ACHN (cell line): Measurements from ENCODE around the gene ITGA6.

Experiments
- DNase-seq: peaks from one replicate; pipeline ENCODE4 v3.0.0-alpha.2; 2015
- in situ Hi-C: cut with HindIII; loops from 2 replicates; pipeline ENCODE4 v1.10.0; 2017; ENCODE audit warnings: low sequenced_read_pairs, low pct_ligation_motif_present, low pct_unique_long_range_greater_than_20kb

Gene ITGA6

DNA sequence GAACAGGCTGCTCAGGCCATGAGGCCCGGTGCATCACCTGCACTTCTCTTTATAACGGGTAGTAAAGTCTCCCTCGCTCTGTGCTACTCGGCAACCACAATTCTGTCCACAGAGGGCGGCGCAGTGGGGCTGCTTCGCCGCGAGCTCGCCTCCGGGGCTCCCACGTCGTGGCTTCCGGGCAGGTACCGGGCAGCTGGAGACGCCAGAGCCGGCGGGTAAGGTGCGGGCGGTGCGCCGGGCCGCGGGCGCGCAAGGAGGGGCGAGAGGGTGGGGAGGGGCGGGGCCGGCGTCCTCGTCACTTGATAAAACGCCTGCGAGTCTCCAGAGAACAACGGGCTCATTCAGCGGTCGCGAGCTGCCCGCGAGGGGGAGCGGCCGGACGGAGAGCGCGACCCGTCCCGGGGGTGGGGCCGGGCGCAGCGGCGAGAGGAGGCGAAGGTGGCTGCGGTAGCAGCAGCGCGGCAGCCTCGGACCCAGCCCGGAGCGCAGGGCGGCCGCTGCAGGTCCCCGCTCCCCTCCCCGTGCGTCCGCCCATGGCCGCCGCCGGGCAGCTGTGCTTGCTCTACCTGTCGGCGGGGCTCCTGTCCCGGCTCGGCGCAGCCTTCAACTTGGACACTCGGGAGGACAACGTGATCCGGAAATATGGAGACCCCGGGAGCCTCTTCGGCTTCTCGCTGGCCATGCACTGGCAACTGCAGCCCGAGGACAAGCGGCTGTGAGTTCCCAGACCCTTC is at the start of gene ITGA6:
ITGA6 (plus strand) TSS at position 331 of the 734 bp plus-strand sequence.
- DNase-seq, result peak; percentile 81
- in situ Hi-C loops, result no loop called here

DNA sequence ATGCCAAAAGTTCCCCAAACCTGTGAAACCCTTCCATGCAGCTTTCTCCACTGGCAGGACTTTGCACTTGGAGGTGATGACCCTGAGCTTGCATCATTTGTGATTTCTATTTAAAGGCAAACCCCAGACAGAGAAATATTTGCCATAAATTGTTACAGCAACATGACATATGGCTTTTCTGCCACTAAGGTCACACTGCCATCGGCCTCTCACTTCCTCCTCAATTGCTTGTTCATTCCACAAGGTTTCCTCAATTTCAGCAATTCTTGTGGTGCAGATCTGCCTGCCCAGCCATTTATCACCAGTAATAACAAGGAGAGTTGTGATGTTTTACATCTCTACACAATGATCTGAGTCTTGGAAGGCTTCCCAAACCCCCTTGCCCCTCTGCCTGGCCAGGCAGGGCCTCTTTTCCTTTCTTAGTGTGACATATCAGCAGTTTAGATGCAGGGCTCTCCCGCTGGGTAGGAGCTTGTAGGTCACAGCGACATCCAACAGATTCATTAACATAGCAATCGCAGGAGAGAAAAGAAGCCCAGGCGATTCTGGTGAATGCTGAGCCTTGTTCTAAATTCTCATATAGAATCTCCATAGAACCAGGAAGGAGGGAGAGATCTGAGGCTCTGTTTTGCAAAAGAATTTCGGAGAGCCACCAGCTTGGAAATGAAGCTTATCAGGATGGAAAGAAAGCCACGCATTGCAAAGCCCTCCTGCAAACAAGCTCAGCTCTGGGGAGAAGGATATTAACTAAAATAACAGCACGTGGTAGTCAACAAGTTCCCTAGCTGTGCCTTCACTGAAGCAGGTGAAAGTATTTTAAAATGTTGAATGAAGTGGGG is 46.7 kb upstream of the ITGA6 start:
- DNase-seq, result no peak
- in situ Hi-C loops, result no loop called here

DNA sequence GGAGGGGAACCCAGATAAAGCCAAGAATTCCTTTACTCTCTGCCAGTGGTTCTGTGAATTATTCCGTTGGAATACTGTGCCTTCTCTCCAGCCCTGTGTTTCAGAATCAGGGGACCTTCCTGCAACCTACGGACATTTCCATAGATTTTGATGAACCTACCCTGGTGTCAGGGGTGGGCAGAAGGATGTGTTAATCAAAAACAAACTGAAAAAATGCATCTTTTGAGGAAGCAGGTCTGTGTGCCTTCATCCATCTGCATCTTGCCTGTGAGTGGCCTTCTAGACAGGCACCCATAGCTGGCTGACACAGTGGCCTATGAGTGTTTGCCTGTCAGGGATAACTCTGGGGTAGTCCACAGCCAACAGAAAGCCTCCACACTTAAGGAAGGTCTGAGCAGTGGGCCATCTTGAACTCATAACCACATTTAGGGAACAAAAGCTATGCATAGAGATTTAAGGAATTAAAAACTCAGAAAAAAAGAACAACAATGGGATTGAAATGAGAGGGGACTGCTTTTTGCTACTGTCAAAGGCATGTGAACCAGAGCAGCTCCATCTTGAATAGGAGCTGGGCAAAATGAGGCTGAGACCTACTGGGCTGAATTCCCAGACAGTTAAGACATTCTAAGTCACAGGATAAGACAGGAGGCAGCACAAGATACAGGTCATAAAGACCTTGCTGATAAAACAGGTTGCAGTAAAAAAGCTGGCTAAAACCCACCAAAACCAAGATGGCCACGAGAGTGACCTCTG is 45.9 kb upstream of the ITGA6 start:
- in situ Hi-C loops, result no loop called here
- DNase-seq, result no peak

DNA sequence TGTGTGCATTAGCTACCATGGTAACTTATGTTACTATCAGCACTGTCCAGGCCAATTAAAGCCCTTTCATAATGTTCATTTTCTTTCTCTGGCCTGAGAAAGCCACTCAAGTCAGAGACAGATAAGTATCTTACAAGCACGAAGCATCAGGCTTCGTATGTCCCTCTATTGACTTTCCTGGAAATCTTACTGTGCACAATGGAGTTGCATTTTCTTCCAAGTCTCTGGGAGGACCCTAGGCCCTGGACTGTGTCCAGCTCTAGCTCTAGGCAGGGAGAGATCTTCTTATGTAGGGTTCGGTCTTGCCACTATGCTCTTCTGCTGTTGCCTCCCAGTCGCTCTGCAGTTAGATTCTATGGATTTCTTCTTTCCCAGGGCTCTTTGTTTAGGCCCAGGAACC is 40.0 kb upstream of the ITGA6 start:
- no peak for DNase-seq
- in situ Hi-C loops, result no loop called here

DNA sequence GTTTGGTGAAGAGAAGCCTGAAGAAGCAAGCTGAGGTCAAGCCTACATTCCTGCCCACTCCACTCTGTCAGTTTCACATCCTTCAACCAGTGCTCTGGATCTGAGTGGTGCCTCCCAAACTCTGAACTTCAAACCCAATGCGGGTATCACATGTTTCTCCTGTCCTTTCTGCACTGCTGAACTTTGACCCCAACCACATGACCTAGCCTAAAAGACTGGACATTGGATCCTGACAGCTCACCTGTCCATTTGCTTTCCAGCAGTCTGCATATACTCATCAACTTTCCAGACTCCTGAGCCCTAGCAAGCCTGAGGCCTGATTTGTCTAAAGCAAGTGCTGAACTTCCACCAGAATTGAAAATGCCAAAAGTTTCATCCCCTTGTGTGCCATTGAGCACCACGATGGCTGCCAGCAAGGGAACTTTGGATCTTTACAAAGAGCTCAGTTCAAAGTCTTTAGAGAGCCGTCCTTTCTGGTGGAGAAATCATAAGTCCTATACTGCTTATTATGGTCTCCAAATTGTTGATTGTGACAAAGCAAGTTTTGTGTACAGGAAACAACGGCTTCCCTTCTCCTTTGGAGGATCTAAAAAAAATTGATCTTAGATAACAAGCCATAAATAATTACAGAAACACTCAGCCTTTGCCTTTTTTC is 37.6 kb upstream of the ITGA6 start:
- DNase-seq, result no peak
- in situ Hi-C loops, result no loop called here

DNA sequence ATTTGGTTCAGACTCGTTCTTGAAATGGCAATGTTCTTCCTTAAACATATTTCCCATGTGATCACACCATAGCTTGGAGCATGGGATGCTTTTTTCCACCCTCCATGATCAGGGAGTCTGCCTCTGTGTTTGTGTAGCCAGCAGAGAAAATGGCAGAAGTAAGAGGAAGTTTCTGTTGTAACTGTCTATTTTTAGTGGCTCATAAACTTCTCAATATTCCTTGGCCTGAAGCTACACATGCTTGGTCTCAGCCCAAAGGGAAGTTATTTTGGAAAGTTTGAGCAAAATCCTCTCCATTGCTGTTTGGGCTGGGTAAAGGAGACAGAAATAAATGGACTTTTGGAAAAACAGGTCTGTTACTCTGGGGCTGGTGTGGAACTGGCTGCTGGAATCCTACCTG is 33.4 kb upstream of the ITGA6 start:
- in situ Hi-C loops, result no loop called here
- DNase-seq, result no peak

DNA sequence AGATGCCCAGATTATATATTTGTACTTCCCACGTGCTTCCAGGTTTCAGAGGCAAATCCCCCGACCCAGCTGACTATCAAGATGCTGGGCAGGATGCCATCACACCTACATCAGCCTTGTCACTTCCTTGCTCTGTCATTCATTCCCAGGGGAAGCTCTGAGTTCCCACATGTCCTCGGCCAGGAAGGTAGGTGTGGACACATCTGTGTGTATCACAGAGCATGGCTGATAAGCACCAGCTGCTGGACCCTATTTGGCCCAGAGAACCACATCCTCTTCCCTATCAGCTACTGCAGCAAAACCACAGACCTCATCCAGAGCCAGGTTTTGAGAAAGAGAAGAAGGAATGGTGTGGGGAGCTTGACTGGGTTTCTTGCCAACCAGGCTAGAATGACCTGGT is 31.9 kb upstream of the ITGA6 start:
- in situ Hi-C loops, result no loop called here
- no peak for DNase-seq

DNA sequence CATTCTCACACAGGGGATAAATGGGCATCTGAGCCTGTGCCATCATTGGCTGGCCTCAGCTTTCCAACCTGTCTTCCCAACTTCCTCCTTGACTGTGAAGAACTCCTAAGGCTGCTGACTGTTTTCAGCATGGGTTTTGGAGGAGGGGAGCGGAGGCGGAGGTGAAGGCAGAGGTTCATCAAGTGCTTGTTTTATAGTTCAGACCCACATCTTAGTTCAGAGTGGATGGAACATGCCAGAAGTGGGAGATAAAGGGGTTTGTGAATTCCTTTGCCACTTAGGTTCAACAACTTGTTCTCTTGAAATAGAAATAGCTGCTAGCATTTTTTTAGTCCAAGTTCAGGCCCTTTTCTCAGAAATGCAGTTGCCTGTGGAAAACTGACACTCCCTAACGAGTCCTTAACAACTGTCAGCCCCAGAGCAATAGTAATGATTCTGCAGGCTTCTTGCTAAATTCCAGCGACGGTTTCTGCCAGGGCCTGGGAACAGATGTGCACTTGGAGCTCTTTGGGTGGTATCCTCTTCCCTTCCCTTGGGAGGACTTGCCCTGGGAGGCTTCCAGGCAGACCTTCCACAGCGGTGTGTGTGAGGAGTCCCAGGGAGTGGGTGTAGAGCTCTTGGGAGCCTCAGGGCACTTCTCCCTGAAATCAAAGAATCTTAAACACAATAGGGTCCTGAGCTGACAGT is 30.1 kb upstream of the ITGA6 start:
- in situ Hi-C loops, result no loop called here
- no peak for DNase-seq

DNA sequence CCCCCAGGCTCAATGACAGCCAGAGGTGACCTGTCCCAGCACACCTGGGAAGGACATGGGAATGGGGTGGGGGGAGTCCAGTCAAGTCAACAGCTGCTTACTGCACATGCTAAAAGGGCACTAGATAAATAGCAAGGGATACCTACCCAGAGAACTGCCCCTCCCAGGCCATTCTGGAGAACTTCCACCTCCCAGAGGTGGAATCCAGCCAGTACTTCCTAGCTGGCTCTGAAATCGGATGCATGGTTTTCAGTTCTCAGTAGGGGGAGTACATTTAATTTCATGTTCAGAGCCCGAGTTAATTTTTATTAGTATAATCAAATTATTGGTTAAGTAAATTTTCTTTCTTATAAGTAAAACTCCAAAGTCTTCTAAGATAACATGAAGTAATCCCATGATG is 28.9 kb upstream of the ITGA6 start:
- DNase-seq, result no peak
- in situ Hi-C loops, result no loop called here

DNA sequence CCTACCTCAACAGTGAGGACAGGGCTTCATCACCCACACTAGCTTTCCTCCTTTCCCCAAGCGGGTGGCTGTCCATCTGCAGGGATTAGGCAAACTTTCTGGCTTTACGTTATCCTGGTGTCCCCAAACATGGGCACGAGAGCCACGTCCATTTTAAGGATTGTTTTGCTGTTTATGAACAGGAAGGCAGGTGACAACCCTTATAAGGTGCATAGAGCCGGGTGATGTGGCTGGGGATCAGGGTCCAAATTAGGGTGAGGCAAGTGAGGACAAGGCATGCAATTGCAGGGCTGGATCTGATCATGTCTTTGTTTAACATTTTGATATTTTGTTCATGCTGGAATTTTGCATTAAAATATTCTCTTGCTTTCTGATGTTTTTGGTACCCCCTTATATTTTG is 27.6 kb upstream of the ITGA6 start:
- DNase-seq, result no peak
- in situ Hi-C loops, result no loop called here

DNA sequence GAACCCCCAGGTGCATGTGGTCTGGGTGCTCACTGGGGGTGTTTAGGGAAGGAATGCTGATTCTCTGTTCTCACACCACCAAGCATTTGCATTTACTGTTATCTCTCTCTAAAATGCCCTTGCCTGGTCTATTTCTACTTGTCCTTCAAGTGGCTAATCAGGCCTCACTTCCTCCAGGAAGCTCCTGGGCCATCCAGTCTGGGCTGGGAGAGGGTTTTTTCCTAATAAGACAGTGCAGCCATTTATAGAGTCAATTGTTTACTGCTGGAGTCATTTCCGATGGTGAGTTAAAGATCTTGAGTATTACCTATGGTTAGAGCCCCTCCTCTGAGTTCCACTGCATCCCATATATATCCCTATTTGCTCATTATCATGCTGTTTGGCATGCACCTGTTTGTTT is 25.2 kb upstream of the ITGA6 start:
- no peak for DNase-seq
- in situ Hi-C loops, result no loop called here

DNA sequence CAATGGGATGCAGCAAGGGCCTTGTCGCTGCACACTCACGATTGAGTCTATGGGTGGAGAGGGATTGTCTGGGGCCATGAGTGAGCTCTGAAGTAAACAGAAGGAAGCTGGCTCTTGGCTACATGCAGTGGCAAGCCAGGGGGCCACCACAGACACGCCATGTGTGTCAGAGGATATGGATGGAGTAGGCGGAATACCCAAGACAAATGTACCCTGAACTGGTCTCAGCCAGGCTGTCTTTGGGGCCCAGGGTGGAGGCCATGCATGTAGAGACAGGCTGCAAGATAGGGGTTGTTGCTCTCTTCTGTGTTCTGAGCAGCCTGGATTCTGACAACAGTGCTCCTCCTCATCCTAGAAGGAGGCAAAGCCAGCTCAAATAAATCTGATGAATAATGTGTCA is 24.0 kb upstream of the ITGA6 start:
- no peak for DNase-seq
- in situ Hi-C loops, result no loop called here

DNA sequence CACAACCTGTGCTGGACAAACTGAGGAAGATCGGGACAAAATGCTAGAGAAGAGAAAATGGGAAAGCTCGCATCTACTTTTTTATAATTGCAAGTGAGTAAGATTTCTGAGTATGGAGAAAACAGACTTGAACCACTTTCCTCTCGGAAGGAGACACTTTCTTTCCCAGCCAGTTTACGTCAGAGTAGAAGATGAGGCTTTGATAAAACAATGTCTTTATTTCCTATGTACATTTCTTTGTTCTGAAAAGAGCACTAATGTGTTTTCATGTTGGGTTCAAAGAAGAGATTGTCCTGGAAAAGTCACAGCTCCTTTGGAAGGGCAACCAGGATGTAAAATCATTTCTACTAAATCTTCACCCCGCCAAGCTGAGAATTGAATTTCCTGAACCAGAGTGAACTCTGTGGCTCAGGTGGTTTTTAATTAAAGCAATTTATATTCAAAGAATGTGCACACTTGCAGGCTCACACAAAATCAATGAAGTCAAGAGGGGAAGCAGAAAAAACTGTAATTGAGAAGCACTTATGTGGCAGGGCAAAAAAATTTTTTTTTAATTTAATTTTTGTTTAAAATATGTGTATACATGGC is 23.4 kb upstream of the ITGA6 start:
- in situ Hi-C loops, result no loop called here

DNA sequence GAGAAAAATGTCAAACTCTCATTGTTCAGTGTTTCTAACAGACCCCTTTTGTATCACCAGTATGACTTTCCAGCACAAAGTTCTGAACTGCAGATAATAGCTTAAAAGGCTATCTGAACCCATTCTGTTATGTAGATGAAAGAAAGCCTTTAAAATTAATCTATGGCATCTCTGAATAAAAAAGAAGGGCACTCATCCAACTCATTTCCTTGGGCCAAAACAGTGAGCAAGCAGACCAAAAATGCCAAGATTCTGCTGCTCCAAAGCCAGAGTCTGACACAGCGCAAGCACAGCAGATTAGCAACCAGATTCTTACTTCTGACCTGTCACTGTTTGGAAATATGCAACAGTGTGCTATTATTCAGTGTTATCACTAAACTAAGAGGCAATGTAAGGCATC is 22.6 kb upstream of the ITGA6 start:
- DNase-seq, result no peak
- in situ Hi-C loops, result no loop called here

More for the DNA sequence above, 23.4 kb upstream of the ITGA6 start:
- DNase-seq, result no peak

DNA sequence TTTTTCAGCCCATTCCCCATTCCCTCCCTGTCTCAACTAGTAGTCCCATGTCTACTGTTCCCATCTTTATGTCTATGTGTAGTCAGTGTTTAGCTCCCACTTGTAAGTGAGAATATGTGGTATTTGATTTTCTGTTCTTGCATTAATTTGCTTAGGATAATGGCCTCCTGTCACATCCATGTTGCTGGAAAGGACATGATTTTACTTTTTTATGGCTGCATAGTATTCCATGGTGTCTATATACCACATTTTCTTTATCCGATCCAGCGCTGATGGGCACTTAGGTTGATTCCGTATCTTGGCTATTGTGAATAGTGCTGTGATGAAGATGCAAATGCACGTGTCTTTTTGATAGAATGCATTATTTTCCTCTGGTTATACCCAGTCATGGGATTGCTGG is 21.7 kb upstream of the ITGA6 start:
- no peak for DNase-seq
- in situ Hi-C loops, result no loop called here

DNA sequence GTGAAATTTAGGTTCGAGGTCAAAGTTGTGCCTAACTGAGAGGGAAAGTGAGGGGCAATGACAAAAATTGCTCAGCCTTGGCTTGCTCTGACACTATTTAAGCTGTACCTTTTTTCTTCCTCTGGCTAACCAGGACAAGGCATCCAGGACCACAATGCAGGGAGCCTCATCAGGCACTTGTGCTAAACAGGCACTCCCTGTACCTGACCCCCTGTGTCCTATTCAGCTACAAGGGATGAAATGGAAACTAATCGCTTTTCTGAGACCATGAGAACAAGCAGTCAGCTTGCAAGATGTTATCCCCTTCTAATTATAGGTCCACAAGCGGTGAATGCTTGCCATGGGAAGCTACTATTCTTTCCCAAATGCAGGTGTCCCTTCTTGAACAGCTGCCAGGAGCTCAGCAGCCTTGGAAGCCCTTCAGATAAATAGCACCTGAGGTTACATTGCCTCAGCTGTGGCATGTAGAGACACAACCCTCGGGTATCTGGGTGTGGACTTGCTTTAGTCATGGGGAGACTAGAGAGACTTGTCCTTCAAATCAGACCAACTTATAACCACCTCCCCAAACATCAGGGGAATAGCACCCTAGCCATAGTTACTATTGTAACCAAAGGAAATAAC is 19.1 kb upstream of the ITGA6 start:
- in situ Hi-C loops, result no loop called here
- no peak for DNase-seq

DNA sequence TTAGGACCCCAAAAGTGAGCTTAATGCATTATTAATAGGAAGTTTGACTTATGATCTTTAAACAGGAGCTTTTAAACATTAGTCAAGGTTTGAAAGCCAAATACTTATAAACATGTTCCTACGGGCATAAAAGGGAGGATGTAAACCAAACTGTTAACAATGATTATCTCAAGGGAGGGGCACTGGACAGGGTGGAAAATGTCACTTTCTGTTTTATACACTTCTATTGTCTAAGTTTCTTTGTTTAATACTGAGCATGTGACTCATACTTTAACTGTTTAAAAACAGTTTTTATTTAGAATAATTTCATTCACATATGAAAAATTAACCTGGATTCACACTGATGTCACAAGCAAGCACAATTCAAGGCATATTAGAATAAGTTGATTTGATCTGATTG is 18.3 kb upstream of the ITGA6 start:
- in situ Hi-C loops, result no loop called here
- DNase-seq, result no peak
